A673 (cell line): ENCODE results near the gene NUCKS1. TPM values are rescaled to one million over a fixed set of nuclear protein-coding genes. Genes with fewer than 3 reads are reported as not detected.

Experiments
- BruUV-seq: library from RNA; stranded (reverse); fragments of 400-500 nt; replicated peaks from 2 replicates; lab custom pipeline; 2021; lab: Mats Ljungman, UMichigan
- CTCF ChIA-PET: fragments of 300-600 bp; sonication (Branson Sonifier 250); formaldehyde crosslinking; loops from one replicate; lab custom pipeline; 2022; ENCODE audit warnings: antibody characterized with exemption; lab: Charles Lee
- POLR2A ChIA-PET: fragments of 300-600 bp; sonication (Branson Sonifier 250); formaldehyde crosslinking; loops from one replicate; lab custom pipeline; 2022; ENCODE audit warnings: antibody characterized with exemption; ENCODE audit not compliant: low non-redundant PET; lab: Charles Lee
- DNase-seq: peaks from one replicate; pipeline ENCODE4 v3.0.0-alpha.2; 2015; ENCODE audit warnings: low spot score
- H3K27ac ChIP-seq: fragments of 200-600 bp; sonication (generic); 2 replicates; pipeline ENCODE4 v1.5.1; 2016; ENCODE audit warnings: mixed run types, low read depth, mild to moderate bottlenecking, mixed read lengths, antibody characterized with exemption, low read length; ENCODE audit not compliant: poor library complexity, severe bottlenecking
- H3K27me3 ChIP-seq: fragments of 200-600 bp; sonication (generic); replicated peaks from 2 replicates; pipeline ENCODE4 v1.6.1; 2017; ENCODE audit warnings: mixed run types, low read depth, mild to moderate bottlenecking, mixed read lengths, antibody characterized with exemption, low read length; ENCODE audit not compliant: insufficient read depth, poor library complexity
- H3K36me3 ChIP-seq: fragments of 200-600 bp; sonication (generic); 2 replicates; pipeline ENCODE4 v1.6.1; 2016; ENCODE audit warnings: mixed run types, mild to moderate bottlenecking, mixed read lengths, antibody characterized with exemption, low read length; ENCODE audit not compliant: insufficient read depth, poor library complexity, severe bottlenecking
- H3K4me1 ChIP-seq: fragments of 200-600 bp; sonication (generic); 2 replicates; pipeline ENCODE4 v1.6.1; 2017; ENCODE audit warnings: mixed run types, mild to moderate bottlenecking, mixed read lengths, antibody characterized with exemption, low read length; ENCODE audit not compliant: insufficient read depth, poor library complexity, severe bottlenecking
- H3K4me3 ChIP-seq: fragments of 200-600 bp; sonication (generic); 2 replicates; pipeline ENCODE4 v1.5.1; 2016; ENCODE audit warnings: low read depth, mixed run types, mild to moderate bottlenecking, mixed read lengths, low read length; ENCODE audit not compliant: poor library complexity, severe bottlenecking
- H3K9me3 ChIP-seq: fragments of 200-600 bp; sonication (generic); 2 replicates; pipeline ENCODE4 v1.6.1; 2016; ENCODE audit warnings: mixed run types, low read depth, mild to moderate bottlenecking, mixed read lengths, antibody characterized with exemption, low read length; ENCODE audit not compliant: poor library complexity, severe bottlenecking
- CTCF ChIP-seq: fragments of 300-800, 200-600 bp; sonication (generic); conservative IDR thresholded peaks from 2 replicates; pipeline ENCODE4 v1.5.1; 2017; ENCODE audit warnings: low read depth, mild to moderate bottlenecking, antibody characterized with exemption, low read length, moderate library complexity, mixed read lengths
- EZH2 ChIP-seq: fragments of 200-600 bp; sonication (generic); IDR thresholded peaks from 2 replicates; pipeline ENCODE4 v1.6.1; 2017; ENCODE audit warnings: borderline replicate concordance, low read depth, mild to moderate bottlenecking, mixed read lengths, antibody characterized with exemption, low read length; ENCODE audit not compliant: poor library complexity, severe bottlenecking
- intact Hi-C: fragments of 100-400 bp; cut with micrococcal nuclease; formaldehyde crosslinking; loops from one replicate; pipeline ENCODE4 v1.10.0; 2022; ENCODE audit not compliant: unreplicated experiment
- total RNA-seq: library from RNA; stranded (reverse); gene quantifications from 2 replicates; pipeline ENCODE4 v1.2.3, GENCODE V29; 2021

Gene NUCKS1
- total RNA-seq, 1 experiment from 2014 or later: 437 TPM

- Histone ChIP-seq H3K4me1 (peaks cover 7% of the 10 kb centered on the region), H3K4me3 (no peak overlapping the region), H3K27ac (no peak overlapping the region), H3K27me3 (no peaks in the 10 kb centered on the region), H3K9me3 (no peaks in the 10 kb centered on the region), H3K36me3 (peaks cover 16% of the 10 kb centered on the region)
- ChIA-PET CTCF (no interaction called here), POLR2A (interaction anchor here (0.6 to 0.7 kb wide), 2 partner anchors 8 to 15 kb away, joined by 3 to 10 read pairs; no protein-coding TSS in a partner anchor)
- intact Hi-C loops: no loop called here
- no TSS peak for BruUV-seq
- TF ChIP-seq EZH2: no peak
- no peak for TF ChIP-seq CTCF
- no peak for DNase-seq
Measured at GRCh38 chr1:205706601-205707502, 43.1 kb downstream of the NUCKS1 start.

- no peak overlapping the region for H3K4me3 ChIP-seq
- no peak overlapping the region for H3K27ac ChIP-seq
- no TSS peak for BruUV-seq
- peaks cover under 1% of the 10 kb centered on the region for H3K36me3 ChIP-seq
- ChIA-PET POLR2A (no interaction called here), CTCF (no interaction called here)
- no peaks in the 10 kb centered on the region for H3K9me3 ChIP-seq
- intact Hi-C loops: no loop called here
- no peaks in the 10 kb centered on the region for H3K27me3 ChIP-seq
- no peak for TF ChIP-seq CTCF
- H3K4me1 ChIP-seq: peaks cover 22% of the 10 kb centered on the region
- no peak for DNase-seq
Measured at GRCh38 chr1:205704903-205705302, 45.1 kb downstream of the NUCKS1 start.

- DNase-seq: no peak
- BruUV-seq: no TSS peak
- CTCF ChIA-PET: no interaction called here
- intact Hi-C loops: no loop called here
- Histone ChIP-seq H3K4me1 (peaks cover 22% of the 10 kb centered on the region), H3K9me3 (no peaks in the 10 kb centered on the region), H3K27ac (no peak overlapping the region), H3K36me3 (no peaks in the 10 kb centered on the region), H3K27me3 (no peaks in the 10 kb centered on the region), H3K4me3 (no peak overlapping the region)
- TF ChIP-seq EZH2 (no peak), CTCF (no peak)
- POLR2A ChIA-PET: no interaction called here
Measured at GRCh38 chr1:205703072-205703471, 46.9 kb downstream of the NUCKS1 start.
